KMS-11 (cell line): ENCODE measurements around the gene TMEM106C.

Experiments used
- H2AFZ ChIP-seq: fragments of 200-600 bp; sonication (generic); 2 replicates; pipeline ENCODE4 v1.6.1; 2016; ENCODE audit warnings: antibody characterized with exemption, mixed run types, low read depth
- H3K27ac ChIP-seq: fragments of 200-600 bp; sonication (generic); 2 replicates; pipeline ENCODE4 v1.6.1; 2016; ENCODE audit warnings: mild to moderate bottlenecking, mixed run types
- H3K27me3 ChIP-seq: fragments of 200-600 bp; sonication (generic); 2 replicates; pipeline ENCODE4 v1.6.1; 2017; ENCODE audit warnings: mild to moderate bottlenecking, low read depth, mixed run types, moderate library complexity; ENCODE audit not compliant: insufficient read depth
- H3K36me3 ChIP-seq: fragments of 200-600 bp; sonication (generic); 2 replicates; pipeline ENCODE4 v1.6.1; 2017; ENCODE audit warnings: mild to moderate bottlenecking, mixed run types; ENCODE audit not compliant: insufficient read depth
- H3K4me1 ChIP-seq: fragments of 200-600 bp; sonication (generic); 2 replicates; pipeline ENCODE4 v1.6.1; 2016; ENCODE audit warnings: mild to moderate bottlenecking, low read depth, mixed run types; ENCODE audit not compliant: poor library complexity, severe bottlenecking
- H3K4me2 ChIP-seq: fragments of 200-600 bp; sonication (generic); 2 replicates; pipeline ENCODE4 v1.7.0; 2016; ENCODE audit warnings: mild to moderate bottlenecking, mixed run types
- H3K4me3 ChIP-seq: fragments of 200-600 bp; sonication (generic); IDR thresholded peaks from 2 replicates; pipeline ENCODE4 v1.6.1; 2017; ENCODE audit warnings: low read depth, low read length, mixed read lengths; ENCODE audit not compliant: insufficient read depth
- H3K79me2 ChIP-seq: fragments of 200-600 bp; sonication (generic); 2 replicates; pipeline ENCODE4 v1.6.1; 2016; ENCODE audit warnings: low read depth, mixed run types; ENCODE audit not compliant: insufficient read depth
- H3K9ac ChIP-seq: fragments of 200-600 bp; sonication (generic); 2 replicates; pipeline ENCODE4 v1.6.1; 2016; ENCODE audit warnings: mild to moderate bottlenecking, mixed run types
- H4K20me1 ChIP-seq: fragments of 200-600 bp; sonication (generic); 2 replicates; pipeline ENCODE4 v1.6.1; 2016; ENCODE audit warnings: mild to moderate bottlenecking, mixed run types; ENCODE audit not compliant: insufficient read depth
- TF ChIP-seq, protein P1 (sequence below): fragments of 200-600 bp; sonication (generic); conservative IDR thresholded peaks from 2 replicates; pipeline ENCODE4 v1.6.1; 2017; ENCODE audit warnings: low read depth, mild to moderate bottlenecking, antibody characterized with exemption, low read length, moderate library complexity, mixed read lengths

The TMEM106C gene

GRCh38 chr12:47964106-47964728 is 821 bp downstream of the TMEM106C start:
- H3K27ac ChIP-seq: no peak overlapping the region
- H3K4me2 ChIP-seq: peak overlapping the region; percentile 95
- peak overlapping the region; percentile 96 for H2AFZ ChIP-seq
- peaks cover 14% of the 10 kb centered on the region for H3K4me1 ChIP-seq
- H3K4me3 ChIP-seq: peak overlapping the region; percentile 73
- no peaks in the 10 kb centered on the region; the same call in 1 of the 2 replicates for H3K79me2 ChIP-seq
- H3K36me3 ChIP-seq: no peaks in the 10 kb centered on the region; the same call in 1 of the 2 replicates
- no peaks in the 10 kb centered on the region for H3K27me3 ChIP-seq
- TF ChIP-seq, protein P1, sequence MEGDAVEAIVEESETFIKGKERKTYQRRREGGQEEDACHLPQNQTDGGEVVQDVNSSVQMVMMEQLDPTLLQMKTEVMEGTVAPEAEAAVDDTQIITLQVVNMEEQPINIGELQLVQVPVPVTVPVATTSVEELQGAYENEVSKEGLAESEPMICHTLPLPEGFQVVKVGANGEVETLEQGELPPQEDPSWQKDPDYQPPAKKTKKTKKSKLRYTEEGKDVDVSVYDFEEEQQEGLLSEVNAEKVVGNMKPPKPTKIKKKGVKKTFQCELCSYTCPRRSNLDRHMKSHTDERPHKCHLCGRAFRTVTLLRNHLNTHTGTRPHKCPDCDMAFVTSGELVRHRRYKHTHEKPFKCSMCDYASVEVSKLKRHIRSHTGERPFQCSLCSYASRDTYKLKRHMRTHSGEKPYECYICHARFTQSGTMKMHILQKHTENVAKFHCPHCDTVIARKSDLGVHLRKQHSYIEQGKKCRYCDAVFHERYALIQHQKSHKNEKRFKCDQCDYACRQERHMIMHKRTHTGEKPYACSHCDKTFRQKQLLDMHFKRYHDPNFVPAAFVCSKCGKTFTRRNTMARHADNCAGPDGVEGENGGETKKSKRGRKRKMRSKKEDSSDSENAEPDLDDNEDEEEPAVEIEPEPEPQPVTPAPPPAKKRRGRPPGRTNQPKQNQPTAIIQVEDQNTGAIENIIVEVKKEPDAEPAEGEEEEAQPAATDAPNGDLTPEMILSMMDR: no peak
- no peaks in the 10 kb centered on the region for H4K20me1 ChIP-seq
- H3K9ac ChIP-seq: peak overlapping the region; percentile 58; the same call in 1 of the 2 replicates

DNA sequence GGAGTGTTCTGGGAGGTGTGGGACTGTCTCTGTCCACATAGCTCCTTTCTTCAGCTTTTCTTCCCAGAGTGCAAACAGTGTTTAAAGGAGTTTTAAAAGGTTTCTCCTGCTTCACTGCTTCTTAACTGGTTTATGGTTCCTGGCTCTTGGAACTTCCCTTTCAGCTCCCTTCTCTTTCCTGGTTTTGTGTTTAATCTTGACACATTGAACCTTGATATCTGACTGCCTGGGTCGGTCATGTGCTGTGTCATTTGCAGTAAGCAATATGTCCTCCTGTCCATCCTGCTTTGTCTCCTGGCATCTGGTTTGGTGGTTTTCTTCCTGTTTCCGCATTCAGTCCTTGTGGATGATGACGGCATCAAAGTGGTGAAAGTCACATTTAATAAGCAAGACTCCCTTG is 2.2 kb downstream of the TMEM106C start:
- no peaks in the 10 kb centered on the region; the same call in 1 of the 2 replicates for H3K36me3 ChIP-seq
- no peak overlapping the region for H3K9ac ChIP-seq
- no peak overlapping the region for H3K27ac ChIP-seq
- H3K4me2 ChIP-seq: no peak overlapping the region
- no peaks in the 10 kb centered on the region; the same call in 1 of the 2 replicates for H3K79me2 ChIP-seq
- H3K4me3 ChIP-seq: no peak overlapping the region
- no peak overlapping the region for H2AFZ ChIP-seq
- TF ChIP-seq, protein P1: no peak
- no peaks in the 10 kb centered on the region for H3K27me3 ChIP-seq
- no peaks in the 10 kb centered on the region for H4K20me1 ChIP-seq
- peaks cover 14% of the 10 kb centered on the region for H3K4me1 ChIP-seq

GRCh38 chr12:47967461-47968321 is 4.3 kb downstream of the TMEM106C start:
- TF ChIP-seq, protein P1: no peak
- H2AFZ ChIP-seq: no peak overlapping the region
- no peaks in the 10 kb centered on the region for H3K27me3 ChIP-seq
- H3K4me1 ChIP-seq: peaks cover 14% of the 10 kb centered on the region
- no peak overlapping the region for H3K4me3 ChIP-seq
- H3K27ac ChIP-seq: no peak overlapping the region
- no peaks in the 10 kb centered on the region for H4K20me1 ChIP-seq
- no peaks in the 10 kb centered on the region; the same call in 1 of the 2 replicates for H3K79me2 ChIP-seq
- no peaks in the 10 kb centered on the region; the same call in 1 of the 2 replicates for H3K36me3 ChIP-seq
- no peak overlapping the region for H3K9ac ChIP-seq
- no peak overlapping the region for H3K4me2 ChIP-seq

- Histone ChIP-seq H3K27ac (no peak overlapping the region), H3K79me2 (no peaks in the 10 kb centered on the region; the same call in 1 of the 2 replicates), H4K20me1 (no peaks in the 10 kb centered on the region), H3K36me3 (no peaks in the 10 kb centered on the region; the same call in 1 of the 2 replicates), H2AFZ (no peak overlapping the region), H3K9ac (no peak overlapping the region), H3K4me2 (no peak overlapping the region), H3K4me3 (no peak overlapping the region), H3K4me1 (peaks cover 6% of the 10 kb centered on the region), H3K27me3 (no peaks in the 10 kb centered on the region)
- TF ChIP-seq, protein P1: no peak
These were observed 6.4 kb downstream of the TMEM106C start for GRCh38 chr12:47969845-47970244.
